Vagina (tissue), 2 donors: Measurements from ENCODE around the gene SLC9A7.

Source experiments
- CTCF ChIP-seq, 3 experiments: fragments of 450-650 bp in 2 of 3; fragments of 200-600 bp in 1 of 3; sonication (generic) in 1 of 3; IDR thresholded peaks; one replicate each; pipeline ENCODE4 v1.5.1; 2017 to 2019; ENCODE audit warnings: antibody characterized with exemption in 3 of 3, mild to moderate bottlenecking in 2 of 3, moderate library complexity in 2 of 3
- POLR2A ChIP-seq, 2 donors: fragments of 450-650 bp; IDR thresholded peaks; one replicate each; pipeline ENCODE4 v1.6.1; 2017; ENCODE audit warnings: antibody characterized with exemption in 2 of 2, mild to moderate bottlenecking in 2 of 2, moderate library complexity in 2 of 2

DNA sequence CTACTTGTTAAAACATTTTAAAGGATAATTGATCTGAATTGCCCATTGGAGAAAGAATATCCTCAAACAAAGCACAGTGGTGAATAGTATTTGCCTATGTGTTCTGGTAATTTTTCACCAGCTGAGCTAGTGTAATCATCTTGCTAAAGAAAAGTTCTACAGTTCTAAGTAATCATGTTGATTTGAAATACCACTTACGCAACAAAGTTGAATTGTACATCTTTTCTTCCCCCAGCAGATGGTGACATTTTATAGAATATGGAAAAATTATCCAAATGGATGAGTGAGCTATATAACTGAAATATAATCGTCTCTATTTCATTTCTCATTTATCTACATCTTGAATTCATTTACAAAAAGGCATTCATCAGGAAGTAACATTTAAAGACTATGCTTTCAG, 204.0 kb downstream of the SLC9A7 start:
- TF ChIP-seq CTCF (IDR thresholded peaks at IDR 0.05): no peak
- no peak for TF ChIP-seq POLR2A (IDR thresholded peaks at IDR 0.05)
